Measurements from ENCODE around the gene POTEM.
"Not testable (repeated sequence)": the region's sequence is repeated elsewhere in the genome, so short reads cannot be mapped to it uniquely, and the experiment has no call there.

Gene POTEM

DNA sequence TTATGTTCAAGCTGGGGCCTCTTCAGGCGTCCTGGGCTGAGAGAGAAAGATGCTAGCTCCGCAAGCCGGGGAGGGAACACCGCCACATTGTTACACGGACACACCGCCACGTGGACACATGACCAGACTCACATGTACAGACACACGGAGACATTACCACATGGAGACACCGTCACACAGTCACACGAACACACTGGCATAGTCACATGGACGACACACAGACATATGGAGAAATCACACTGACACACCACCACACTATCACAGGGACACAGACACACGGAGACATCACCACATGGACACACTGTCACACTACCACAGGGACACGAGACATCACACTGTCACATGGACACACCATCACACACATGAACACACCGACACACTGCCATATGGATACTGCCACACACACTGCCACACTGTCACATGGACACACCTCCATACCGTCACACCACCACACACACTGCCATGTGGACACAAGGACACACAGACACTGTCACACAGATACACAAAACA, 57.9 kb downstream of the POTEM start:
- in situ Hi-C loops (cut with HindIII; ENCODE audit: low sequenced_read_pairs); H3K4me3 ChIP-seq (ENCODE audit: low read depth, low read length); DNase-seq (ENCODE audit: low read depth, low spot score): not testable (repeated sequence)

DNA sequence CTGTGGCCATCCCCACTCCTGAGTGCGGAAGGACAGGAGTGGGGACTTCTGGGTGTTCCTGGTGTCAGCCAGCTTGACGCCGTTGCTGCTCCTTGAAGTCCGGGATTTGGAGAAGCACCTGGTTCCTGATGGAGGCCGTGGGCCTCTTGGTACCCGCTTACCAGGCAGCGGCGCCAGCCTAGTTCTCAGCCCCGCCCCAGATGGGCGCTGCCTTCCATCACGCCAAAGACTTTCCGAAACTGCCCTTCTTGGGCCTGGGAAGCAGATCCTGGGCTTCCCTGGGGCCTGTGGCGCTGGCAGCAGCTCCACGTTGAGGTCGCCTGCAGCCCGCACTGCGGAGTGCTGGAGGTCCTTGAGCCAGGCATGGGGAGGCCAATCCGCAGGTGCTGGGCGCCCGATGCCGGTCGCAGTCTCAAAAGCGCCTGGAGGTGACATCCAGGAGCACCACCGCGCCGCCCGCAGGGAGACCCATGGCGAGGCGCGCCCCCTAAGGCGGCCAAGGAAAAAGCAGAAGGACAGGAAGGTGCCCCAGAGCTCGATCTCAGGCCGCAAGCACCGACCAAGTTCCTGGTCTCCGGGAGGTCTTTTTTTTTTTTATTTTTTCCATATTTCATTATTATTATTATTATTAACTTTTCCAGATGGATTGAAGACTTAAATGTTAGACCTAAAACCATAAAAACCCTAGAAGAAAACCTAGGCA, 59.6 kb downstream of the POTEM start:
- H3K4me3 ChIP-seq (ENCODE audit: low read depth, low read length); DNase-seq (ENCODE audit: low read depth, low spot score); in situ Hi-C loops (cut with HindIII; ENCODE audit: low sequenced_read_pairs): not testable (repeated sequence)

DNA sequence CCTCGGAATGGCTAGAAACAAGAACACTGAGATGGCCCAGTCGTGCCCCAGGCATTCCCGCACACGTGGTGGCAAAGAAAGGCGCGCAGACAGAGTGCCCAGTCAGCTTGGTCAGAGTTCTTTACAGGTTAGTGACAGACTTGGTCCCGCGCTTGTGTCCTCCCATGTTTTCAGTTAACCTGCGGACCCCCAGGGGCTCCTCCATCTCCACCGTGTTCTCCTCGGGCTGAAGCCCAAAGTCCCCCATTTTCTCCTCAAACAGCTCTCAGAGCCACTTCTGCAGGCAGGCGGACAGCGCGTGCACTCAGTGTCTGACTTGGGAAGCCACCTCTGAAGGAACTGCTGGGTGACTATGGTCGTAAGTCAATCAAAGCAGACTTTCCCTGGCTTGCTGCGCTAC, 60.7 kb downstream of the POTEM start:
- in situ Hi-C loops (cut with HindIII; ENCODE audit: low sequenced_read_pairs); H3K4me3 ChIP-seq (ENCODE audit: low read depth, low read length): not testable (repeated sequence)

DNA sequence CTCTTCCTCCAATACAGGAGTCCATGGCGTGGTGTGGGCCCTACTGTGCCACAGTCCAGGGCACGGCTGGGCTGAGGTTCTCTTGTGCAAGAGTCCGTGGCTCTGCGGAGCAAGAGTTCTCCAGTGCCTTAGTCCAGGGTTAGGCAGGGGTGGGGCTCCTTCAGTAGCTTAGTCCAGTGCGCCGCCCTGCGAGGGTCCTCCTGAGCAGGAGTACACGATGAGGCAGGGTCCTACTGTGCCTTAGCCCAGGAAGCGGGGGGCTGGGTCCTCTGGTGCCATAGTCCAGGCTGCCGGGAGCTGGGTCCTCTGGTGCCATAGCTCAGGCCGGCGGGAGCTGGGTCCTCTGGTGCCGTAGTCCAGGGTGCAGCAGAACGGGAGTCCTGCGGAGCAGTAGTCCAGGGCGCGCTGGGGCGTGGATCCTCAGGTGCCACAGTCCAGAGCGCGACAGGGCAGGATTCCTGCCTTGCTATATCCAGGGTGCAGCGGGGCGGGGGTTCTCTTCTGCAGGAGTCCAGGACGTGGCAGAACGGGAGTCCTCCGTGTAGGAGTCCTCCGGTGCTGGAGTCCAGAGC, 69.7 kb downstream of the POTEM start:
- in situ Hi-C loops (cut with HindIII; ENCODE audit: low sequenced_read_pairs); H3K4me3 ChIP-seq (ENCODE audit: low read depth, low read length); DNase-seq (ENCODE audit: low read depth, low spot score): not testable (repeated sequence)

More for the DNA sequence above, 60.7 kb downstream of the POTEM start:
- DNase-seq (ENCODE audit: low read depth, low spot score) = not testable (repeated sequence)

DNA sequence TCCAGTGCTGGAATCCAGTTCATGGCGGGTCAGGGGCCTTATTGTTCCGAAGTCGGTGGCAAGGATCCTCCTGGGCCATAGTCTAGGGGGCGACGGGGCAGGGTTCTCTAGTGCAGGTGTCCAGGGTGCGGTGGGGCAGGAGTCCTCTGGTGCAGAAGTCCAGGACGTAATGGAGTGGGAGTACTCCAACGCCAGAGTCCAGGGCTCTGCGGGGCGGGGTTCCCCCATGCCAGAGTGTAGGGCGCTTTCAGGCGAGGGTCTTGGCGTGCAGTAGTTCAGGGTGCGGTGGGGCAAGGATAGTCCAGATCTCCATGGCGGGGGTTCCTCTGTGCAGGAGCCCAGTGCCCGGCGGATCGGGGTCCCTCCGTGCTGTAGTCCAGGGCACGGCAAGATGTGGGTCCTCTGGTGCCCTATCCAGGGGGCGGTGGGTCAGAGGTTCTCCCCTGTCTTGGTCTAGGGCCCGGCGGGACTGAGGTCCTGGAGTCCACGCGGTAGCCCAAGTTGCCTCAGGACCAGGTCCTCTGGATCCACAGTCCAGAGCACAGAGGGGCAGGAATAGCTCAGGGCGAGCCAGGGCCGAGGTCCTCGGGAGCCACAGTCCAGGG, 70.9 kb downstream of the POTEM start:
- H3K4me3 ChIP-seq (ENCODE audit: low read depth, low read length); in situ Hi-C loops (cut with HindIII; ENCODE audit: low sequenced_read_pairs); DNase-seq (ENCODE audit: low read depth, low spot score): not testable (repeated sequence)

DNA sequence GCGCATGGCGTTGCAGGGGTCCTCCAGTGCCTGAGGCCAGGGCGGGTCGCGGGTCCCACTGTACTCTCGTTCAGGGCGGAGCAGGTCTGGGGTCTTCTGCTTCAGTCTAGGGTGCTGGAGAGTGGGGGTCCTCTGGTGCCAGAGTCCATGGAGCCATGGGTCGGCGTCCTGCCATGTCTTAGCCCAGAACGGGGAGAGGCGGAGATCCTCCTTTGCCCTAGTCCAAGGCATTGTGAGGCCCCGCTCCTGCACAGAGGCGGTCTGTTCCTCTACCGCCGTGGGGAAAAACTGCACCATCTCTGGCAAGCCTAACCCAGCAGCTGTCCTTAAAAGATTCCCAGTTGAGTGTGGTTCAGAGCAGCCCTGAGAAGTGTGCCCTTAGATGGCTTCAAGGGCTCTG, 71.6 kb downstream of the POTEM start:
- in situ Hi-C loops (cut with HindIII; ENCODE audit: low sequenced_read_pairs); DNase-seq (ENCODE audit: low read depth, low spot score); H3K4me3 ChIP-seq (ENCODE audit: low read depth, low read length): not testable (repeated sequence)

DNA sequence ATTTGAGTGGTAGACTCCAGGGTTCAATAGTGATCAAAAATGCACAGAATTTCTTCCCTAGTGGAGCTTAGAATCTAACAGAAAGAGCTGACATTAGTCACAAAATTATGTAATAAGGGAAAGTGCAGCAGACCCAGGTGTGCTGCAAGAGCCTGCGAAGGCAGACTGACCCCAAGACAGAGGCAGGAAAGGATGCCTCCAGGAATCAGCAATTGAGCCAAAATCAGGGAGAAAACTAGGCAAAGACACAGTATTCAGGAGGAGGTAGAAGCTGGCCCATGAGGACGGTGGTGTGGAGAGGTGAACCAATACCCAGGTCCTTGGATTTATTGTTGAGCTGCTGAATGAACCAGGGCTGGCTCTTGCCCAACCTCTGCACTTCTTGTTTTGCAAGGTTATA, 76.2 kb downstream of the POTEM start:
- H3K4me3 ChIP-seq (ENCODE audit: low read depth, low read length); in situ Hi-C loops (cut with HindIII; ENCODE audit: low sequenced_read_pairs); DNase-seq (ENCODE audit: low read depth, low spot score): not testable (repeated sequence)
